GM19238 (cell line): Measurements from ENCODE around the gene CDHR4.
"Not testable (repeated sequence)": the region's sequence is repeated elsewhere in the genome, so short reads cannot be mapped to it uniquely, and the experiment has no call there.

ENCODE experiments used
- DNase-seq: peaks from one replicate; pipeline ENCODE4 v3.0.0; 2011; ENCODE audit warnings: low spot score; ENCODE audit not compliant: insufficient read length

CDHR4 gene

DNA sequence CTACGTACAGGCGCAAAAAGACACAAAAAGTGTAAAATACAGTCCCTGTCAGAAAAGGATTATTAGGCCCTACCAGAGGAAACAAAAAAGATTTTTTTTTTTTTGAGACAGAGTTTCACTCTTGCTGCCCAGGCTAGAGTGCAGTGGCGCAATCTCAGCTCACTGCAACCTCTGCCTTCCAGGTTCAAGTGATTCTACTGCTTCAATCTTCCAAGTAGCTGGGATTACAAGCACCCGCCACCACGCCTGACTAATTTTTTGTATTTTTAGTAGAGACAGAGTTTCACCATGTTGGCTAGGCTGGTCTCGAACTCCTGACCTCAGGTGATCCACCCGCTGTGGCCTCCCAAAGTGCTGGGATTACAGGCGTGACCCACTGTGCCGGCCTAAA, 18.7 kb downstream of the CDHR4 start:
- DNase-seq = not testable (repeated sequence)

DNA sequence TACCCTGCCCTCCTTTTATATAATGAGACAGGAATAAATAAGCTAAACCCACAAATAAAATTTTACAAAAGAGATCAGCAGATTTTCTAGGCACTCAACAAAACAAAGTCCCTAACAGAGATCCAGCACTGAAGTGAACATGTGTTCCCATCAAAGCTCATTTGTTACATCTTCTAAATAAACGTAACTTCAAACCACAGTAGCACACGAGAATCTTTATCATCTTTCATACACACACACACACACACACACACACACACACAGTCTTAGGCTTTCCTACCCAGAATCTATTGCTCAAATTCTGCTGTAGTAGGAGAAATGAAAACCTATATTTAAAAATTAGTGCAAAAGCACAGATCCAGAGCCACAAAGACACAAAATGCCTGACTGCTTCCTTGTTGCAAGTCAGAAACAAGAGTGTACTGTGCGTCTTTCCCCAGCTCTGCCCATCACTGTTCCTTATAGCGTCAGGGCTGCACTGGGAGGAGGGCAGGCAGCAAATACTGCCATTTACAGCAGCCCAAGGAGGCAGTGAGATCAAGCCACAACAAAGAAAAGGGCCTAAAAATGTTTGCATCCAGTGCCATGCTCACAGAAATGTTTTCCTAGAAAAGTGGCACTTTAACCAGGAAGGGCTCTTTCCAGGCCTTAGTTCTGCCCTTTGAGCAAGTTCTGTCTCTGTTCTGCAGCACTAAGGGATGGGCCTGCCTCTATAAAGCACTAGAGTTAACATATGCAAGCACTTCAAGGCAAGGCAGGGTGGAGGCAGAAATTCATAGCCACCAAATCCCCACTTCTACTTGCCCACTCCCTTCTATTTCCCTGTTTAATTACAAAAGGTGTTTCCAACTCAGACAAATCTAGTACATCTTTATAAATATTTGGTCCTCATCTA, 19.3 kb downstream of the CDHR4 start:
- no peak for DNase-seq

DNA sequence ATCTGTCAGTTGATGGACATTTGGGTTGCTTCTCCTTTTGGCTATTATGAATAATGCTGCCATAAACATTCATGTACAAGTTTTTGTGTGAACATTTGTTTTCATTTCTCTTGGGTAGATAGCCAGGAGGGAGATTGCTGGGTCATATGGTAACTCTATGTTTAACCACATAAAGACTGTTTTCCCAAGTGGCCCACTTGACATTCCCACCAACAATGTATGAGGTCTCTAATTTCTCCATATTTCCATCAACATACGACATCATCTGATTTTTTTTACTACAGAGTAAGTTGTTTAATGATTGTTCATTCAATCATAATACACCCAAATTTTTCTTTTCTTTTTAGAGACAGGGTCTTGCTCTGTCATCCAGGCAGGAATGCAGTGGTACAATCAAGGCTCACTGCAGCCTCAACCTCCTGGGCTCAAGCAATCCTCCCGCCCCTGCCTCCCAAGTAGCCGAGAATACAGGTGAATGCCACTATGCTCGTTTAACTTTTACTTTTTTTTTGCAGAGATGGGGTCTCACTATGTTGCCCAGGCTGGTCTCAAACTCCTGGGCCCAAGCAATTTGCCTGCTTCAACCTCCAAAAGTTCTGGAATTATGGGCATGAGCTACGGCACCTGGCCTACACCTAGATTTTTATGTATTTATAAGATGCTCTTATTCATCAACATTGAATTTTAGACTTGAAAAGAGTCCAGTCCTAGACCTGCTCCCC, 20.2 kb downstream of the CDHR4 start:
- DNase-seq = no peak

DNA sequence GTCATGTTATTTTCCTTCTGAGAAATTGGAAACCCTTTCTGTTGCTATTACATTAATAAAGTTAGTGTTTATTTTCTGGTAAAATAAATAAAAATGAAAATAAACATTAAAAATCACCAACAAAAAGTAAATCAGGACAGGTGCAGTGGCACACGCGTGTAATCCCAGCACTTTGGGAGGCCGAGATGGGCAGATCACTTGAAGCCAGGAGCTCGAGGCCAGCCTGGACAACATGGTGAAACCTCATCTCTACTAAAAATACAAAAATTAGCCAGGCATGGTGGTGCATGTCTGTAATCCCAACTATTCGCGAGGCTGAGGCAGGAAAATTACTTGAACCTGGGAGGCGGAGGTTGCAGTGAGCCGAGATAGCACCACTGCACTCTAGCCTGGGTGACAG, 23.6 kb downstream of the CDHR4 start:
- not testable (repeated sequence) for DNase-seq

DNA sequence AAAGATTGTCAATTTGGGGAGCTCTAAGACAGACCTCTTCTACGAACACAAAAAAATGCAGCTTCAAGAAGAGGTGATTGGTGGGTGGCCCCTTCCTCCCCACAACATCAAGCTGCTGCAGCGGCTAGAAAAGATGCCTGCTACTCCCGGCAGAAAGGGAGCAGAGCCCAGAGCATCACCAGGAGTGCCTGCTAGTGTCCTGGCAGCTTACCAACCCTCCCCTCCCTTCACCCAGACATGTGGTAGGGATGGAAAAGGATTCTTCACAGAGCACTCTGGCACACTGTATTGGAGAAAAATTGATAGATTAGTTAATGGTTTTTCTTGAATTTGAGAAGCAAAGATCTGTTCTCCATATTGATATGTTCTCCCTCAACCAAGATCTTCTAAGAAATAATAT, 24.1 kb downstream of the CDHR4 start:
- DNase-seq = no peak

DNA sequence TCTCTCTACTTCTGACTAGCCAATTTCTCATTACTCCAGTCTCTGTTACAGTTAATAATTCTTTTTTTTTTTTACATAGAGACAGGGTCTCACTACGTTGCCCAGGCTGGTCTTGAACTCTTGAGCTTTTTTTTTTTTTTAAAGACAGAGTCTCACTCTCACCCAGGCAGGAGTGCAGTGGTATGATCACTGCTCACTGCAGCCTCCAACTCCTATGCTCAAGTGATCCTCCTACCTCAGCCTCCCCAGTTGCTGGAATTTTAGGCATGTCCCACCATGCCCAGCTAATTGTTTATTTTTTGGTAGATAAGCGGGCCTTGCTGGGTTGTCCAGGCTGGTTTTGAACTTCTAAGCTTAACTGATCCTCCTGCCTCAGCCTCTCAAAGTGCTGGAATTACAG, 27.0 kb downstream of the CDHR4 start:
- no peak for DNase-seq

DNA sequence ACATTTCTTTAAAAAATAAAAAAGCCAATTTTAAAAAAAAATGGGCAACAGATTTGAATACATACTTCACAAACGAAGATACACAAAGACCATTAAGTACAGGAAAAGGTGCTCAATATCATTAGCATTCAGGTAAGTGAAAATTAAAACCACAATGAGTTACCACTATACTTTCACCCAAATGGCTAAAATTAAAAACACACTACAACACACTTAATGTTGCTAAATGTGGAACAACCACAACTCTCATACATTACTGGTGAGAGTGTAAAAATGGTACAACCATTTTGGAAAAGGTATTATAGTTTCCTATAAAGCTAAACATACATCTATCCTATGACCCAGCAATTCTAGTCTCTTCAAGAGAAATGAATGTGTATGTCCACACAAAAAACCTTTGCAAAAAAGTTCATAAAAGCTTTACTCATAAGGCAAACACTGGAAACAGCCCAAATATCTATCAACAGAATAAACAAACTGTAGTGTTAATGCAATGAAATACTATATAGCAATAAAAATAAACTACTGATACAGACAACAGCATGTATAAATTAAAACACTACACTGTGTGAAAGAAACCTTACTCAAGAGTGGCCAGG, 28.2 kb downstream of the CDHR4 start:
- no peak for DNase-seq

DNA sequence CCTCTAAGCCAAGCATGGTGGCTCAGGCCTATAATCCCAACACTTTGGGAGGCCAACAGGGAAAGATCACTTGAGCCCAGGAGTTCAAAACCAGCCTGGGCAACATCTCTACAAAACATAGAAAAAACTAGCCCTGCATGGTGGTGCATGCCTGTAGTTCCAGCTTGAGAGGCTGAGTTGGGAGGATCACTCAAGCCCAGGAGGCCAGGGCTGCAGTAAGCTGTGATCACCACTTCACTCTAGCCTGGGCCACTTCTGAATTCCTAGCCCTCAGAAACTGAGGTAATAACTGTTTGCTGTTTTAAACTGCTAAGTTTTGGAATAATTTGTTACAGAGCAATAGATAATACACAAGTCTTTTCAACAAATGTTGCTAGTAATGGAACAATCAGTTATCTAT, 29.7 kb downstream of the CDHR4 start:
- DNase-seq = no peak

DNA sequence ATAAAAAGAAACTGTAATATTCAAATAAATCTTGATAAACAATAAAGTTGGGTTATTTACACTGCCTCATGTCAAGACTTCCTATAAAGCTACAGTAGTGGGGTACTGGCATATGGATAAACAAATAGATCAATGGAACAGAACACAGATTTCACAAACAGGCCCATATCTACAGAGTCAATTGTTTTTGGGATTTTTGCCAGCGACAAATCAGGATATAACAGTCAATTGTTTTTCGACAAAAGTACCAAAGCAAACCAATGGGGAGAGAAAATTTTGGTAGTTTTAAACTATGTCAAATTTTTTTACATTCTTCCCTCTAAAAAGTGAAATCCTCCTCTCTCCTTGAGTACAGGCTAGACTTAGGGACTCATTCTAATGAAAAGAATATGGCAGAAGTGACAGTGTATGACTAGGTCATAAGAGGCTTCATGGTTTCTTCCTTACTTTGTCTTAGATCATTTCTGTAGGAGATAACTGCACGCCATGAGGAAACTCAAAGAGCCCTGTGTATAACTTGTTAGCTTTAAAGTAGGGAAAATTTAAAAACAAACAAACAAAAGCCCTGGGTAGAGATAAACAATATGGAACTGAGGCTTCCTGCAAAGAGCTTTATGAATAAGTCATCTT, 30.3 kb downstream of the CDHR4 start:
- no peak for DNase-seq

DNA sequence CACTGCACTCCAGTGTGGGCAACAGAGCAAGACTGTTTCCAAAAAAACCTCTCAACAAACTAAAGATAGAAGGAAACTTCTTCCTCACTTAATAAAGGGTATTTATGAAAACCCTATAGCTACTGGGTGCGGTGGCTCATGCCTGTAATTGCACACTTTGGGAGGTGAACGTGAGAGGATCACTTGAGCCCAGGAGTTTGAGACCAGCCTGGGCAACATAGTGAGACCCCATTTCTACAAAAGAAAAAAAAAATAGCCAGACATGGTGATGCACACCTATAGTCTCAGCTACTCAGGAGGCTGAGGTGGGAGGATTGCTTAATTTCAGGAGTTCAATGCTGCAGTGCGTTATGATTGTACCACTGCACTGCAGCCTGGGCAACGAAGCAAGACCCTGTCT, 35.7 kb downstream of the CDHR4 start:
- DNase-seq = no peak

DNA sequence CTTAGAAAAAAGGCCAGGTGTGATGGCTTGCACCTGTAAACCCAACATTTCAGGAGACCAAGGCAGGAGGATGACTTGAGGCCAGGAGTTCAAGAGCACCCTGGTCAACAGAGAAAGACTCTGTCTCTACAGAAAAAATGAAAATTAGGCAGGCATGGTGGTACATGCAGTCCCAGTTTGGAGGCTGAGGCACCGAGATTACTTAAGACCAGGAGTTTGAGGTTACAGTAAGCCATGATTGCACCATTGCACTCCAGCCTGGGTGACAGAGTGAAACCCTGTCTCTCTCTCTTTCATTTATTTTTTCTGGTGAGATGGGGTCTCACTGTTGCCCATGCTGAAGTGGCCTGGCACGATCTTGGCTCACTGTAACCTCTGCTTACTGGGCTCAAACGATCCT, 38.0 kb downstream of the CDHR4 start:
- DNase-seq = no peak

DNA sequence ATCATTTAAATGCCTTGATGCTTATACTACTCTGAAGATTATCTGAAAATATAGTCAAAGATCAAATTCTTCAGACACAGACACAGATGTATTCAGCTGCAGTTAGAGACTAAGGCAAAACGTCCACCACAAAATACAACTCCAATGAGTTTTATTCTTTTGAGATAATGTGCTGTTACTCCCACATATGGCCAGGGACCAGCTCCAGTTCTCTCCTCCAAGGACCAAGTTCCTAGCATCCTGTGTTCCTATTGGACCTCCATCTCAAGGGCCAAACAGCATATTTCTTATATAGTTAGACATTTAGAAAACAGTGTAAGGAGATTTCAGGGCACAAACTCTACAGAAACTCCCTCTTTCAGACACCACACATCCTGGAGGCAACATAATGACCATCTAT, 40.4 kb downstream of the CDHR4 start:
- DNase-seq = no peak

DNA sequence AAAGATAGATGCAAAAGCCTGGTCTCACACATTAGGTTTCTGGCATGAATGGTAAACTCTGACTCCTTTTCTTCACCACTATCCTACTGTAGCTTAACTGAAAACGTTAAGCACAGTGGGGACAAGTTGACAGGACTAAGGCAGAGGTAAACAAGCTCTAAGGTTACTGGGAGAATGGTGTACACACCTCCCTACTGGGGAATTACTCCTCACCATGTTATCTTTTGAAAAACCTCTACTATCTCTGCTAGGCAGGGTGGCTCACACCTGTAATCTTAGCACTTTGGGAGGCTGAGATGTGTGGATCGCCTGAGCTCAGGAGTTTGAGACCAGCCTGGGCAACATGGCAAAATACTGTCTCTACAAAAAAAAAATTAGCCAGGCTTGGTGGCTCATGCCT, 42.5 kb downstream of the CDHR4 start:
- DNase-seq = no peak

DNA sequence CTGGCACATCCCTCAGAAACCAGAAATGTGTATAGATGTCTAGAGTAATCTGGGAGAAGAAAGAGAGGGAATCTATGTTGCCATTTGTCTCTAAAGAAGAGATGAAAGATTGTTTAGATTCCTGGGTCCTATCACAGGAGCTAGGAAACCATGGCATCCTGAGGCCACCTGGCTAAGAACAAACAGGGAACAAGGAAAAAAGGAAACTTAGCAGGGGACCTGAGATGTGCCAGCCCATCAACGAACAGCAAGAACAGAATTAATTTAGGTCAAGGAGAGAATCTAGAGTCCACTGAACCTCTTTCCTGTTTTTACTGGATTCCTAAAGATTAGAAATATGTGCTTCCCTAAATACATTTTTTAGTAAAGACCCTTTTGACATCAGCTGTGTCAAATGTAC, 43.6 kb downstream of the CDHR4 start:
- DNase-seq = no peak

DNA sequence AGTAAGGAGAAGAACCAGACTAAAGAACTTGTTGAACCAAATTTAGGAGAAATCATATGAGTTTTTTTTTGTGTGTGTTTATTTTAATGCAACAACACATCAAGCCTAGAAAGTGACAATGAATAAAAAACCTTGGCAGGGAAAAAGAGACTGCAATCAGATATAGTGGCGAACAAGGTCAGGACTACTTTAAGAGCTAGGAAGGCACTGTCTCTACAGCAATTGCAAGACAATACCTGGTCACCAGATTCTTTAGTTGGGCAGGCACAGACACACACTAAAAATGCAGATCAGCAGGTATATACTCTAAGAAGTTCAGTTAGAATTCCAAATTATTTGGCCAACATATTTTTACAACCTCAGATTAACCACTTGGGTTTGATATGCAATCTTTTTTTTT, 45.1 kb downstream of the CDHR4 start:
- DNase-seq = no peak

DNA sequence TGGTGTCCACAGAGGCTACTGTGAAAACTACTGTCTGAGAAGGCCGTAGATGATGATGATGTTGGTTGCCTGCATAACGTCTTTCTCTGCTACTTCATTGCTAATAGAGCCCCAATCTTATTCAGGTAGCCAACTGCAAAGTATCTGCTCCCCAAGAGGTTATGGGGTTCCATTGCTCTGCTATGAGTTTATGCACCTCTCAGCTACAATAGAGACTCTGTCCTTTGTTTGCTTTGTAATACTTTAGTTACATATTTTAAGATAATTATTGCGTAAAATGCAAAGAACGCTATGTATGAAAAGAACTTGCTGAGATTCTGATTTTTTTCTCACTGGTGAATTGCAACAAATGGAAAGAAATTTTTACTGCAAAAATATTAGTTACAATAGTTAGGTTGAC, 48.2 kb downstream of the CDHR4 start:
- DNase-seq = no peak

DNA sequence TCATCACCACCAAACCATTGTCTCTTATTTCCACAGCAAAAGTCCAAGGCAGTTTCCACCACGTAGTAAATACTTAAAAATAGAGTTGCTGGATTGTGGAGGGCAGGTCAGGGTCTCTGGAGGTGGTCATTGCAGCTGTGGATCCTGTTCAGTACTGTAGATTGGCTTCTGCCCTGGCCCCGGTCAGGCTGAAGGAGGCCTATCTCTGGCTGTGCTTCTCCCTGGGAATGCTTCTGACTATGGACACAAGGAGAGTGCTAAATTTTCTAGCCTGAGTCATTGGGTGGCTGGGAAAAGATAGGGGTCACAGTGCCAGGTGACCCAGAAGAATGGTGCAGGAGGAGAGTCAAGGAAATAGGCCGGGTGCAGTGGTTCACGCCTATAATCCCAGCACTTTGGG, 49.6 kb downstream of the CDHR4 start:
- DNase-seq = no peak

DNA sequence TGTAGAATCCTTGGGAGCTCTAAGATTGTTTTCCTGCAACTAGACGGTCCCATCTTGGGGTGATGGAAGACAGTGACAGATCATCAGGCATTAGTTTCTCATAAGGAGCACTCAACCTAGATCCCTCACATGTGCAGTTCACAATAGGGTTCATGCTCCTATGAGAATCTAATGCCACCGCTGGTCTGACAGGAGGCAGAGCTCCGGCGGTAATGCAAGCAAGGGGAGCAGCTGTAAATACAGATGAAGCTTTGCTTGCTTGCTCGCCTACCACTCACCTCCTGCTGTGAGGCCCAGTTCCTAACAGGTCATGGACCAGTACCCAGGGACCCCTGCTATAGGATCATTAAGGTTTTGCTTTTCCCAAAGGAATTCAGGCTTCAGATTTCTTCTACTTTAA, 50.8 kb downstream of the CDHR4 start:
- not testable (repeated sequence) for DNase-seq

DNA sequence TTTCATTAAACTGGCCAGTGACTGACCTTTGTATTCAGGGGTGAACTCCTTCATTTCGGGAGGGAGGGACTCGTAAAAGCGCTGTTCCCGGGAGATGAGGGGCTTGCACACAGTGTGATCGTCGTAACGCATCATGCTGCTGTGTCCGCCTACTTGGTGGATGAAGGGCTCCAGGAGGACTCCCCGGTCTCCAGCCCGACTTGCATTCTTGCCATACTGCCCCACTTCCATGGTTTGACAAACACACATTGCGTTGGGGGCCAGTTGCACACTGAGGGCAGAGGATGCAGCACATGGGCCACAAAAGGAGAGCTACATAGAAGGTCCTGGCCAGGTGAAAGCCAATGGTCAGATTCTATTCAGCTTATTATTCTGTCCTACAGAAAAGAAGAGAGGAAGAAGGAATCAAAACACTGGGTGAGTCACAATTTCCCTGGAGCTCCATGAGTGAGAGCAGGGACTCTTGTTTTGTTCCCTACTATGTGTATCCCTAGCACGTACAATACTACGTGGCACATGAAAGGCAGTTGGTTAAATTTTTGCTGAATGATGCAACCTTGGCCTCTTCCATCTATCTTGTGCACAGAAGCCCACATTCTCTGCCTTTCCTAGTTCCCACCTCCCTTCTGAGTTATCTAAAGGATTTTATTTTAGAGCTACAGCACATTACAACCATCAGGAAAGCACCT, 51.7 kb downstream of the CDHR4 start:
- no peak for DNase-seq

DNA sequence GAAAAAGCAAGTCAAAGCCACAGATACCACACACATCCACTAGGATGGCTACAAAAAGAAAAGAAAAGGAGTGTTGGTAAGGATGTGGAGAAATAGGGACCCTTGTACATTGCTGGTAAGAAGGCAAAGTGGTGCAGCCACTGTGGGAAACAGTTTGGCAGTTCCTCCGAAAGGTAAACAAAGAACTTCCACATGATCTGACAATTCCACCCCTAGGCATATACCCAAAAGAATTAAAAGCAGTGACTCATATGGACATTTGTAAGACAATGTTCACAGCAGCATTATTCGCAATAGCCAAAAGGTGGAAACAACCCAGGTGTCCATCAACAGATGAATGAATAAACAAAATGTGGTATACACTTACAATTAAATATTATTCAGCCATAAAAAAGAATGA, 53.7 kb downstream of the CDHR4 start:
- no peak for DNase-seq
